ENCODE measurements around the gene METTL26.

The METTL26 gene

GRCh38 chr16:588889-589657 is 47.0 kb downstream of the METTL26 start:
- H3K4me3 ChIP-seq (ENCODE audit: low read depth, low read length) = peak overlapping the region; percentile 80
- DNase-seq (ENCODE audit: low read depth, low spot score) = peak; percentile 77
- ChIA-PET CTCF (interaction anchor here (0.9 kb wide), 1 partner anchor 71 kb away, joined by 3 read pairs; no protein-coding TSS in a partner anchor), POLR2A (interaction anchor here (0.6 to 1.0 kb wide), 4 partner anchors 10 to 86 kb away, joined by 3 read pairs; no protein-coding TSS in a partner anchor)
- TF ChIP-seq CTCF (IDR thresholded peaks at IDR 0.05; ENCODE audit: insufficient read depth, low read length, missing control alignments) = no peak

GRCh38 chr16:588639-588888 is 47.5 kb downstream of the METTL26 start:
- no peak for DNase-seq (ENCODE audit: low read depth, low spot score)
- ChIA-PET CTCF (interaction anchor here (0.9 kb wide), 1 partner anchor 71 kb away, joined by 3 read pairs; no protein-coding TSS in a partner anchor), POLR2A (interaction anchor here (0.6 to 1.0 kb wide), 3 partner anchors 10 to 76 kb away, joined by 3 read pairs; no protein-coding TSS in a partner anchor)
- peak overlapping the region; percentile 80 for H3K4me3 ChIP-seq (ENCODE audit: low read depth, low read length)
- no peak for TF ChIP-seq CTCF (IDR thresholded peaks at IDR 0.05; ENCODE audit: insufficient read depth, low read length, missing control alignments)

GRCh38 chr16:586645-587590 is 49.2 kb downstream of the METTL26 start:
- ChIA-PET CTCF (interaction anchor here (0.6 to 1.7 kb wide), 5 partner anchors 8 to 81 kb away, joined by 3 to 5 read pairs (median 4); partner anchors contain the start of gene RHOT2), POLR2A (interaction anchor here (1.3 kb wide), 1 partner anchor 8 kb away, joined by 3 read pairs; no protein-coding TSS in a partner anchor)
- no peak overlapping the region for H3K4me3 ChIP-seq (ENCODE audit: low read depth, low read length)
- DNase-seq (ENCODE audit: low read depth, low spot score) = no peak
- no peak for TF ChIP-seq CTCF (IDR thresholded peaks at IDR 0.05; ENCODE audit: insufficient read depth, low read length, missing control alignments)

GRCh38 chr16:586047-586644 is 50.0 kb downstream of the METTL26 start:
- DNase-seq (ENCODE audit: low read depth, low spot score) = no peak
- TF ChIP-seq CTCF (IDR thresholded peaks at IDR 0.05; ENCODE audit: insufficient read depth, low read length, missing control alignments) = no peak
- ChIA-PET POLR2A (no interaction called here), CTCF (interaction anchor here (1.0 to 1.7 kb wide), 3 partner anchors 9 to 62 kb away, joined by 3 to 4 read pairs (median 4); no protein-coding TSS in a partner anchor)
- no peak overlapping the region for H3K4me3 ChIP-seq (ENCODE audit: low read depth, low read length)

- no peak for TF ChIP-seq CTCF (IDR thresholded peaks at IDR 0.05; ENCODE audit: insufficient read depth, low read length, missing control alignments)
- CTCF ChIA-PET = interaction anchor here (1.2 to 1.7 kb wide), 2 partner anchors 9 to 41 kb away, joined by 3 to 4 read pairs; no protein-coding TSS in a partner anchor
- no peak overlapping the region for H3K4me3 ChIP-seq (ENCODE audit: low read depth, low read length)
- POLR2A ChIA-PET = no interaction called here
- DNase-seq (ENCODE audit: low read depth, low spot score) = no peak
Measured at GRCh38 chr16:585351-585750, 50.8 kb downstream of the METTL26 start.
